Measurements from ENCODE around the gene ZFR. TPM values are rescaled to one million over a fixed set of nuclear protein-coding genes. Genes with fewer than 3 reads are reported as not detected.

The ZFR gene
- total and polyA plus RNA-seq, 8 donors: 15.7 to 33.4 (median 23.1) TPM

GRCh38 chr5:32339198-32339597, 105.3 kb downstream of the ZFR start:
- Histone ChIP-seq H3K4me3 (no peak overlapping the region), H3K4me1 (no peaks in the 10 kb centered on the region), H3K27me3 (no peaks in the 10 kb centered on the region), H3K9me3 (no peaks in the 10 kb centered on the region), H3K36me3 (no peaks in the 10 kb centered on the region), H3K27ac (no peak overlapping the region)
- 74 to 84% methylated on average over 2 of the region's 2 CpGs for WGBS, 2 donors
- FAIRE-seq: no peak
- TF ChIP-seq CTCF (IDR thresholded peaks at IDR 0.05): no peak
- DNase-seq: no peak
- no peak for ATAC-seq
- intact Hi-C loops (cut with DNase I): no loop called here

GRCh38 chr5:32332966-32333365, 111.6 kb downstream of the ZFR start:
- DNase-seq (no peak), ATAC-seq (no peak), FAIRE-seq (no peak)
- Histone ChIP-seq H3K4me3 (no peak overlapping the region), H3K36me3 (no peaks in the 10 kb centered on the region), H3K9me3 (no peaks in the 10 kb centered on the region), H3K4me1 (peaks cover 0 to 11% (median 3%) of the 10 kb centered on the region in 3 donors), H3K27ac (no peak overlapping the region), H3K27me3 (no peaks in the 10 kb centered on the region)
- no peak for TF ChIP-seq CTCF (IDR thresholded peaks at IDR 0.05)
- 97 to 99% methylated on average over 10 of the region's 10 CpGs for WGBS, 2 donors
- intact Hi-C loops (cut with DNase I): loop anchor here in 1 of 3 donors (5.0 kb wide), 1 partner anchor 101 kb away; no protein-coding TSS in a partner anchor

- H3K36me3 ChIP-seq: no peaks in the 10 kb centered on the region
- no peaks in the 10 kb centered on the region for H3K9me3 ChIP-seq
- peaks cover 0 to 11% (median 3%) of the 10 kb centered on the region in 3 donors for H3K4me1 ChIP-seq
- FAIRE-seq: no peak
- ATAC-seq: no peak
- TF ChIP-seq CTCF (IDR thresholded peaks at IDR 0.05): no peak
- intact Hi-C loops (cut with DNase I): loop anchor here in 1 of 3 donors (5.0 kb wide), 1 partner anchor 100 kb away; no protein-coding TSS in a partner anchor
- H3K4me3 ChIP-seq: no peak overlapping the region
- WGBS, 2 donors: 68 to 69% methylated on average over 1 of the region's 1 CpG
- no peaks in the 10 kb centered on the region for H3K27me3 ChIP-seq
- peak overlapping the region; percentile 3 to 69 (median 67) for H3K27ac ChIP-seq
- DNase-seq: no peak
These were observed 112.2 kb downstream of the ZFR start for GRCh38 chr5:32332361-32332760.

- intact Hi-C loops (cut with DNase I): loop anchor here in 1 of 3 donors (5.0 kb wide), 1 partner anchor 100 kb away; no protein-coding TSS in a partner anchor
- Histone ChIP-seq H3K36me3 (no peaks in the 10 kb centered on the region), H3K4me1 (peaks cover 0 to 11% (median 3%) of the 10 kb centered on the region in 3 donors), H3K27me3 (no peaks in the 10 kb centered on the region), H3K9me3 (no peaks in the 10 kb centered on the region), H3K4me3 (no peak overlapping the region), H3K27ac (peak overlapping the region; percentile 3 to 69 (median 67))
- FAIRE-seq: no peak
- no peak for TF ChIP-seq CTCF (IDR thresholded peaks at IDR 0.05)
- DNase-seq: no peak
- 51 to 54% methylated on average over 3 of the region's 3 CpGs for WGBS, 2 donors
- ATAC-seq: no peak
These were observed 112.6 kb downstream of the ZFR start for GRCh38 chr5:32331935-32332274.

- peak; percentile 68 to 82 (median 74) for ATAC-seq
- Histone ChIP-seq H3K9me3 (no peaks in the 10 kb centered on the region), H3K4me1 (peaks cover 0 to 11% (median 3%) of the 10 kb centered on the region in 3 donors), H3K36me3 (no peaks in the 10 kb centered on the region), H3K27ac (peak overlapping the region; percentile 25 to 69 (median 67)), H3K27me3 (no peaks in the 10 kb centered on the region), H3K4me3 (no peak overlapping the region)
- intact Hi-C loops (cut with DNase I): loop anchor here in 1 of 3 donors (5.0 kb wide), 1 partner anchor 99 kb away; no protein-coding TSS in a partner anchor
- FAIRE-seq: no peak
- no peak for TF ChIP-seq CTCF (IDR thresholded peaks at IDR 0.05)
- DNase-seq: peak in 3 of 6 donors; percentile 33 to 52 (median 43)
- WGBS, 2 donors: 37 to 45% methylated on average over 11 of the region's 11 CpGs
These were observed 113.2 kb downstream of the ZFR start for GRCh38 chr5:32331217-32331934.
